Frontal cortex (tissue), 4 donors: Measurements from ENCODE around the gene LPCAT1. TPM values are rescaled to one million over a fixed set of nuclear protein-coding genes. Genes with fewer than 3 reads are reported as not detected.

ENCODE experiments used
- DNase-seq, 2 donors: peaks; one replicate each; pipeline ENCODE4 v3.0.0; 2012; ENCODE audit warnings: low spot score in 2 of 2
- FAIRE-seq: peaks from 2 replicates; lab custom pipeline; 2012; peaks lifted over from hg19 to GRCh38; lab: Jason Lieb, UNC
- small RNA-seq: library from RNA; depleted of rRNA; stranded (forward); fragments of <200 nt; gene quantifications from one replicate; pipeline ENCODE3, GENCODE V24; 2014
- total RNA-seq: library from RNA; depleted of rRNA; stranded (reverse); fragments of >200 nt; gene quantifications from one replicate; pipeline ENCODE4 v1.2.3, GENCODE V29; 2014
- donor health status: control.
- donor health status: control.
- donor health status: control.

Gene LPCAT1
- total RNA-seq, 1 donor from 2014 or later: 127 TPM

- FAIRE-seq (no peak), DNase-seq (no peak)
Measured at GRCh38 chr5:1419476-1420210, 104.1 kb downstream of the LPCAT1 start.

- FAIRE-seq (no peak), DNase-seq (no peak)
Measured at GRCh38 chr5:1418921-1419280, 104.9 kb downstream of the LPCAT1 start.

GRCh38 chr5:1418238-1418920 is 105.4 kb downstream of the LPCAT1 start:
- no peak for FAIRE-seq
- DNase-seq: no peak

DNA sequence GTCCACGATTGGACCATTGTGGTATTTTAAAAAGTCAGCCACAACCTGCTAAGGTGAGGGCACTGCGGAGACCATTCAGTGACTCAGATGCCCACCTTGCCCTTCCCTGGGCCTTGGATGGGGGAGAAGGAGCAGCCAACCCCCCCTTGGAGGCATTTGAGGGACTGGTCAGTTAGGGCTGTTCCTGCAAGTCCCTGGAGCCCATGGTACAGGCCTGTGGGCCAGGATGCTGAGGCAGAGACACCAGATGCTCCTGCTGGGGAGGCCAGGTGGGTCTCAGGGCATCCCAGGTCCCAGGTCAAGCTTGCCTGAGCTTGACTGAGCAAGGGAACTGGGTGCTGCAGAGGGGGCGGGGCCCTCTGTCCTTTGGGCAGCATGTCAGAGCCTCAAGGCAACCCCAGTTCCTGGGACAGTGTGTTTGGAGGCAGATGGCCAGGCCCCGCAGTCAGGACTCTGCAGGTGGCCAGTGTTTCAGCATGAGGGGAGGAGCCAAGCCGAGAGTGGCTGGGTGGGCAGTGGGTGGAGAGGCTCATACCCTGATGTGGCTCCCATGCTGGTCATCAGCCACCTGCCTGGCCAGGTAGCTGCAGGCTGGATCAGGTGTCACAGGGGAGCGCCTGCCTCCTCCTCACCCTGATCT is 106.1 kb downstream of the LPCAT1 start:
- no peak for FAIRE-seq
- DNase-seq: no peak

- FAIRE-seq (no peak), DNase-seq (no peak)
Measured at GRCh38 chr5:1416856-1417469, 106.8 kb downstream of the LPCAT1 start.

- FAIRE-seq: no peak
- no peak for DNase-seq
Measured at GRCh38 chr5:1415626-1416360, 108.0 kb downstream of the LPCAT1 start.

DNA sequence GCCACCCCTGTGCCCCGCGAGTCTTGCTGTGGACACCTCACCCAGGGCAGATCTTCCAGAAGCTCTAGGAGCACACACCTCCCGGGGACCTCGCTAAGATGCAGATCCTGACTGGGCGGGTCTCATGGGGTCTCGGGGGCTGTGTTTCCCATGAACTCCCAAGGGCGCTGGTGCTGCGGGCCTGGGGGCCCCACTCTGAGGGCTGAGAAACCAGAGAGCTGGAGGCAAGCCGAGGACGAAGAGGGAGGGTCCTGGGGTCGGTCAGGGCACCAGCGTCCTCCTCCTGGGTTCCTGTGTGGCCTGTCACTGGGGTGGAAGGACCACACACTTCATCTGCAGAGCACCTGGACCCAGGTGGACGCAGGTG is 108.7 kb downstream of the LPCAT1 start:
- no peak for FAIRE-seq
- DNase-seq: no peak

DNA sequence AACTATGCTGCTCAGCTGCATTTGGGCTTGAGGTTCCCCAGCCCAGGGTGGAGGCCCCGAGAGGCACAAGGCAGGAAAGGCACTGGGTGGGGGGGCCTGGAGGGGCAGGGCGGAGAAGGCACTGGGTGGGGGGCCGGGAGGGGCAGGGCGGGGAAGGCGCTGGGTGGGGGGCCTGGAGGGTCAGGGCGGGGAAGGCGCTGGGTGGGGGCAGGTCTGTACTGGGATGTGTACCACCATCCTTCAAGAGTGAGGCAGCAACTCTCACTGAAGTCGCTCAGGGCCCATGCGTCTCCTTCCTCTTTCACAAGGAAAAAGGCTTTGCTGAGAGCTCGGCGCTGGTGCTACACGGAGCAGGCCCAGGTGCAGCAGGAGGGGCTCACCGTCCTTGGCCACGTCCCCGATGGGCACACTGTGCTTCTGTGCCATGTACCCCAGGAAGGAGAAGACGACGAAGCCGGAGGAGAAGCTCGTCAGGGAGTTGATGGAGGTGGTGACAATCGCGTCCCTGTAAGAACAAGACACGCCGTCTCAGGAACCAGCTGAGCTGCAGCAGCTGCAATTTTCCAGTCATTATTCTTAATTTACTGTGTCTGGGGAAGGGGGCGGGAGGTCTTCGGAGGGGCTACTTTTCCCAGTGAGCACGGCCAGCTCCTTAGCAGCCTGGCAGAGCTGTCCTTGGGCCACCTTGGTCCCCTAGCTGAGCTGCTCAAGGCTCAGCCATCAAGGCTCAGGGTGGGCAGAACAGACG is 109.3 kb downstream of the LPCAT1 start:
- DNase-seq (peak; percentile 40 to 52), FAIRE-seq (no peak)

DNA sequence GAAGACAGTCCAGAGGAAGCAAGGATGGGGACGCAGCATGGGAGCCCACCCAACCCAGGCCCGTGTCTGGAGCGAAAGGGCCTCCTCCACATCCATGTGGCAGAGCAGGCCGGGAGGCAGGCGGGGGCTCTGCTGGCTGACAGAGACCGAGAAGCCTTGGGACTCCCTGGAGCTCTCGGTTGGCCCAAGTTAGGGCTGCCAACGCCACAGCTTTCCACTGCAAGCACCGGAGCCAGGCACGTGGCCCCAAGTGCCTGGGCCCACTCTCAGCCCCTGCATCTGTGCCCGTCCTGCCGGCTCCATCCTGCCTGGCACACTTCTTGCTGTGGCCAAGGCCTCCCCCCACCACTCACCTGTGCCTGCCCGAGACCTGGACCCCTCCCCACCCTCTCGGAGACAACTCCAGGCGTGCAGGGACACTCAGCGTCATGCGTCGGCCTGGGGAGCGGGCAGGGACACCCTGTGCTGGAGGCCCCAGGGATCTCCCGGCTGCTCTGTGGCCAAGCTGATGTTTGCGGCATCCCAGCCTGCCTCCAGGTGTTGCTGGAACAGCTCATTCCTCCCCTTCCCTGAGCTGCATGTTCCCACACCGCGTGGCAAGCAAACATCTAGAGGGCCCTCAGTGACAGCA is 110.0 kb downstream of the LPCAT1 start:
- no peak for DNase-seq
- no peak for FAIRE-seq

- FAIRE-seq (no peak), DNase-seq (no peak)
Measured at GRCh38 chr5:1413211-1413610, 110.5 kb downstream of the LPCAT1 start.

DNA sequence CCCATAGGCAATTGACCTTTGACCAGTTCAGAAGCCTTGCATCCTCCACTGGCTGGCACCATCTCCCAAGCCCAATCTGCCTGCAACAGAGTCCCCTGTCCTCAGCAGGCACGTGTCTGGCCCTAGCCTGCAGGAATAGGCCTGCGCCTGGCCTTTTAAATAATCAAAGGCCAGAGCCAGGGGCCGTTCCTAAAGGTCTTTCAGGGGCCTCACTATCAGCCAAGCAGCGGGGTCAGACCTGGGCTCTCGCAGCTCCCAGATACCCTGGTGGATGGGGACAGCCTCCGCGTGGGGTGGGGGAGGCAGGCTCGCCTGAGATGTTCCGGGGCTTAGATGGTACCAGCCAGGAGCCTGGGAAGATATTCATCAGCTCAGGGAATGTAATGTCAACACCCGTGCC is 111.1 kb downstream of the LPCAT1 start:
- FAIRE-seq (no peak), DNase-seq (no peak)

DNA sequence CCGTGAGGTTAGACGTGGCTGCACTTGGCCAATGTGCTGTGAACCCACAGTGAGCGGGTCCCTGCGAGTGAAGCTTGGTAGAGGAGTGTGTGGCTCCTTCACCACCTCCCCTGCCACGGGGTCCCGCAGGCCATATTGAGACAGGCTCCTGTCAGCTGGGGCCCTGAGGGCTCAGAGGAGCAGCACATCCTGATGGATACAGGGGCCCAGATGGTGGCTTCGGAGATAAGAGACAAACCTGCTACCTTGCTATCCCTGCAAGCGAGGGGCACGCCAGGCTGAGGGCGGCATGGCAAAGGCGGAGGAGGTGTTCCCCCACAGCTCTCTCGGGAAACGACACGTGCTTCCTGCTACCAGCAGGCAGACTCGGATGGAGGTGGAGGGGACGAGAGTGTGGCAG is 111.6 kb downstream of the LPCAT1 start:
- DNase-seq: no peak
- no peak for FAIRE-seq

Small RNA genes lying within 50 kb of the gene (small RNA-seq; reads per million reads assigned to genes)
- not detected for gene MIR6075

Other genes with a start within 250 kb of the LPCAT1 start
- not detected for gene TERT, start 228.9 kb downstream of the LPCAT1 start, total RNA-seq
- gene CLPTM1L, start 178.9 kb downstream of the LPCAT1 start, total RNA-seq: 104 TPM
- not detected for gene SLC6A3, start 78.5 kb downstream of the LPCAT1 start, total RNA-seq